Kidney (tissue), 14 donors: ENCODE results near the gene ZNF326. TPM values are rescaled to one million over a fixed set of nuclear protein-coding genes. Genes with fewer than 3 reads are reported as not detected.
A peak's percentile ranks its signal among the peaks of the same experiment; 100 is the strongest.

Source experiments
- DNase-seq, 5 donors: peaks; one replicate each; pipeline ENCODE4 v3.0.0-alpha.2; 2013 to 2020
- FAIRE-seq: peaks from 2 replicates; lab custom pipeline; 2012; peaks lifted over from hg19 to GRCh38; lab: Jason Lieb, UNC
- H3K27ac ChIP-seq, 2 donors: one replicate each; pipeline ENCODE4 v1.7.0; 2013; ENCODE audit warnings: low read depth in 2 of 2, low read length in 2 of 2, inconsistent platforms in 1 of 2
- H3K27me3 ChIP-seq: one replicate; pipeline ENCODE4 v1.7.1; 2013; ENCODE audit warnings: low read length, inconsistent platforms; ENCODE audit not compliant: control insufficient read depth, insufficient read depth
- H3K36me3 ChIP-seq, 3 donors: one replicate each; pipeline versions ENCODE4 v1.7.0 to v1.7.1; 2013; ENCODE audit warnings: low read length in 3 of 3, control low read depth in 1 of 3, inconsistent platforms in 1 of 3; ENCODE audit not compliant: insufficient read depth in 3 of 3, control insufficient read depth in 2 of 3
- H3K4me1 ChIP-seq, 3 donors: one replicate each; pipeline versions ENCODE4 v1.7.0 to v1.7.1; 2013; ENCODE audit warnings: low read length in 3 of 3, inconsistent platforms in 1 of 3, low read depth in 1 of 3; ENCODE audit not compliant: control insufficient read depth in 2 of 3, insufficient read depth in 2 of 3
- H3K4me3 ChIP-seq, 3 donors: one replicate each; pipeline versions ENCODE4 v1.7.0 to v1.8.1; 2013; ENCODE audit warnings: low read length in 3 of 3, control low read depth in 1 of 3, inconsistent platforms in 1 of 3
- H3K9ac ChIP-seq, 3 donors: one replicate each; pipeline versions ENCODE4 v1.7.0 to v1.7.1; 2013; ENCODE audit warnings: low read length in 3 of 3, control low read depth in 1 of 3, inconsistent platforms in 1 of 3
- H3K9me3 ChIP-seq, 3 donors: one replicate each; pipeline versions ENCODE4 v1.7.0 to v1.7.1; 2013; ENCODE audit warnings: low read length in 3 of 3, control low read depth in 1 of 3, inconsistent platforms in 1 of 3; ENCODE audit not compliant: control insufficient read depth in 2 of 3, insufficient read depth in 1 of 3
- intact Hi-C: fragments of 100-400 bp; cut with DNase I; formaldehyde crosslinking; loops from one replicate; pipeline ENCODE4 v1.11.1; 2022
- polyA plus RNA-seq: library from polyadenylated mRNA; stranded (reverse); fragments of 350-450 nt; fragmentation: Illumina TruSeq; extraction: RNeasy Lipid Tissue Mini Kit (QIAGEN cat#74804); gene quantifications from one replicate; pipeline ENCODE4 v1.2.3, GENCODE V29; 2014; ENCODE audit warnings: low read depth, low replicate concordance; ENCODE audit not compliant: insufficient read depth
- total RNA-seq: library from RNA; stranded (reverse); fragmentation: NEBNext Ultra II Directional; extraction: Animal tissue kit (Norgen Biotek cat#: 25700); gene quantifications from one replicate; pipeline ENCODE4 v1.2.1, GENCODE V29; 2021
- TF ChIP-seq, protein P1 (sequence below): IDR thresholded peaks from 3 replicates; pipeline ENCODE4 v1.5.1; 2012; ENCODE audit warnings: mild to moderate bottlenecking, moderate library complexity, borderline replicate concordance; ENCODE audit not compliant: insufficient read depth; ENCODE audit errors: extremely low read depth
- donor health status: control.
- donor health status: control.
- donor health status: control.
- donor health status: control.
- donor health status: control.
- donor health status: DM: yes; HTN: yes; CAD: no.
- donor health status: Normal renal cell carcinoma (clear cell type).

Gene ZNF326
- total and polyA plus RNA-seq, 2 donors from 2014 or later, result 10.6 to 25.6 TPM

DNA sequence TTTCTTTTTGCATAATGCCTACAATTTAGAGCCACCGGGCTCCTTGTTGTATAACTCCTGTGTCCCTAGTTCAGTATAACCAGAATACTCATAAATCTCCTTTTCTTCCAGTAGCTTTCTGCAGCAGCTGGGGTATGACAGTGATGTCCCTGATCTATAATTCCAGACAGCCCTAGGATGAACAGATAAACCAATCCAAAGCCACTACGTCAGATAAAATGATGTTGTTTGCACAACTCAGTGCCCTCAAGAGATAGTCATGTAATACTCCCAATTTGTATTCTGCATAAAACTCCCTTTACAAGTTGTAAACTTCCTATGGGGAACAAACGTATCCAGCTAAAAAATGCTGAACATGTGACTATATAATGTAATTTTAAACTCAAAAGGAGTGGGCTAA lies 44.7 kb downstream of the ZNF326 start:
- Histone ChIP-seq H3K9me3 (no peaks in the 10 kb centered on the region), H3K27me3 (no peaks in the 10 kb centered on the region), H3K27ac (no peak overlapping the region), H3K36me3 (no peaks in the 10 kb centered on the region), H3K9ac (no peak overlapping the region), H3K4me3 (no peak overlapping the region), H3K4me1 (no peaks in the 10 kb centered on the region)
- TF ChIP-seq, protein P1, sequence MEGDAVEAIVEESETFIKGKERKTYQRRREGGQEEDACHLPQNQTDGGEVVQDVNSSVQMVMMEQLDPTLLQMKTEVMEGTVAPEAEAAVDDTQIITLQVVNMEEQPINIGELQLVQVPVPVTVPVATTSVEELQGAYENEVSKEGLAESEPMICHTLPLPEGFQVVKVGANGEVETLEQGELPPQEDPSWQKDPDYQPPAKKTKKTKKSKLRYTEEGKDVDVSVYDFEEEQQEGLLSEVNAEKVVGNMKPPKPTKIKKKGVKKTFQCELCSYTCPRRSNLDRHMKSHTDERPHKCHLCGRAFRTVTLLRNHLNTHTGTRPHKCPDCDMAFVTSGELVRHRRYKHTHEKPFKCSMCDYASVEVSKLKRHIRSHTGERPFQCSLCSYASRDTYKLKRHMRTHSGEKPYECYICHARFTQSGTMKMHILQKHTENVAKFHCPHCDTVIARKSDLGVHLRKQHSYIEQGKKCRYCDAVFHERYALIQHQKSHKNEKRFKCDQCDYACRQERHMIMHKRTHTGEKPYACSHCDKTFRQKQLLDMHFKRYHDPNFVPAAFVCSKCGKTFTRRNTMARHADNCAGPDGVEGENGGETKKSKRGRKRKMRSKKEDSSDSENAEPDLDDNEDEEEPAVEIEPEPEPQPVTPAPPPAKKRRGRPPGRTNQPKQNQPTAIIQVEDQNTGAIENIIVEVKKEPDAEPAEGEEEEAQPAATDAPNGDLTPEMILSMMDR, result no peak
- intact Hi-C loops, result no loop called here
- DNase-seq (no peak), FAIRE-seq (no peak)

DNA sequence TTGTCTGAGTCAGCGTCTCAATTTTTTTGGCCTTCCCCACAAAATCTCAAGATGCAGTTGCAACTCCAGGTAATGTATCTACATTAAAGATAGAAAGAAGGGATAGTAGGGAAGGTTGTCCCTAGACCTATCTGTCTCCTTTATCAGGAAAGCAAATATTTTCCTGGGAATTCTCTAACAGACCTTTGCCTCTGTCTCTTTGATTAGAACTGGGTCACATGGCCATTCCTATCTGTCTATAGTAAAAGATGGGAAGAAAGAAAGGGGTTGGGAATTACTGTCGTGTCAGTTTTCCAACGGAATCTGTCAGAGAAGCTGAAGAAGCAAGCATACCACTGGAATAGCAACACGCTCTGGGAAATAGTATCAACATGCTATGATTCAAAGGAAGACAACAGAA lies 48.7 kb downstream of the ZNF326 start:
- H3K27me3 ChIP-seq, result no peaks in the 10 kb centered on the region
- no peak overlapping the region for H3K9ac ChIP-seq
- no peak overlapping the region for H3K4me3 ChIP-seq
- H3K36me3 ChIP-seq, result no peaks in the 10 kb centered on the region
- H3K4me1 ChIP-seq, result no peaks in the 10 kb centered on the region
- intact Hi-C loops, result no loop called here
- no peak for FAIRE-seq
- DNase-seq, result no peak
- H3K9me3 ChIP-seq, result no peaks in the 10 kb centered on the region
- TF ChIP-seq, protein P1, result no peak
- no peak overlapping the region for H3K27ac ChIP-seq

DNA sequence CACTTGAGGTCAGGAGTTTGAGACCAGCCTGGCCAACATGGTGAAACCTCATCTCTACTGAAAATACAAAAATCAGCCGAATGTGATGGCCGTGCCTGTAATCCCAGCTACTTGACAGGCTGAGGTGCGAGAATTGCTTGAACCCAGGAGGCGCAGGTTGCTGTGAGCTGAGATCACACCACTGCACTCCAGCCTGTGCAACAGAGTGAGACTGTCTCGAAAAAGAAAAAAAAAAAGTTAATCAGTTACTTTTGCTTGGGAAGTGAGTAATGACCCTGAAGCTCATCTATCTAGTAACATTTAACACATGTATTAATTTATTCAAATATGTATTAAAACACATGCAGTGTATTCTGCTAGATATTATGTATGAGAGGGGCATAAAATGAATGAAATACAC lies 49.4 kb downstream of the ZNF326 start:
- no peak overlapping the region for H3K9ac ChIP-seq
- no peak overlapping the region for H3K4me3 ChIP-seq
- intact Hi-C loops, result no loop called here
- no peak overlapping the region for H3K27ac ChIP-seq
- no peaks in the 10 kb centered on the region for H3K27me3 ChIP-seq
- H3K9me3 ChIP-seq, result no peaks in the 10 kb centered on the region
- TF ChIP-seq, protein P1, result no peak
- no peak for FAIRE-seq
- H3K4me1 ChIP-seq, result no peaks in the 10 kb centered on the region
- no peaks in the 10 kb centered on the region for H3K36me3 ChIP-seq
- peak in 1 of 5 donors; percentile 8 for DNase-seq
